ENCODE data around the gene CHRNA9.
A peak's percentile ranks its signal among the peaks of the same experiment; 100 is the strongest.

CHRNA9 gene

DNA sequence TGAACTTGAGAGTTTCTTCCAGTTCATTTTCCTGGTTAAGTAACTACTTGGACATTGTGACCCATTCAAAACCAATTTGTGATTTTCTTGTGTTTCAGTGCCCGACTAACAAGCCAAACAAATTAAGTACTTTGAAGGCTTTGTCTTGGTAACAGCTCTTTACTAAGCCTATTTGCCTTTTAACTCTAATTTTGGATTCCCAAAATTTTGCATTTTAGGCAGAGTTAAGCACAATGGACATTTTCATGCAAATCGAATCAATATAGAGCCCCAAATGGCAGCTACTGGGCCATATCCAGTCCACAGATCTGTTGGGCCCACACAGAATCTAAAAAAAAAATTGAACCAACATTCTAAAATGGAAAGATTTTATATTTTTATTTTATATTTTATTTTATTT is 31.4 kb upstream of the CHRNA9 start:
- DNase-seq (ENCODE audit: low spot score), result no peak
- in situ Hi-C loops (cut with MboI; ENCODE audit: low pct_unique_long_range_greater_than_20kb, low sequenced_read_pairs, unreplicated experiment), result loop anchor here (25.0 kb wide), 3 partner anchors 91 to 841 kb away; partner anchors contain the start of genes LIAS, RPL9 and UBE2K
- no peak for TF ChIP-seq CTCF (IDR thresholded peaks at IDR 0.05; ENCODE audit: extremely low read depth, insufficient read depth, missing control alignments)

GRCh38 chr4:40305328-40306170 is 29.6 kb upstream of the CHRNA9 start:
- in situ Hi-C loops (cut with MboI; ENCODE audit: low pct_unique_long_range_greater_than_20kb, low sequenced_read_pairs, unreplicated experiment), result loop anchor here (25.0 kb wide), 3 partner anchors 93 to 843 kb away; partner anchors contain the start of genes LIAS, RPL9 and UBE2K
- TF ChIP-seq CTCF (IDR thresholded peaks at IDR 0.05; ENCODE audit: extremely low read depth, insufficient read depth, missing control alignments), result peak; percentile 22
- DNase-seq (ENCODE audit: low spot score), result peak; percentile 39

DNA sequence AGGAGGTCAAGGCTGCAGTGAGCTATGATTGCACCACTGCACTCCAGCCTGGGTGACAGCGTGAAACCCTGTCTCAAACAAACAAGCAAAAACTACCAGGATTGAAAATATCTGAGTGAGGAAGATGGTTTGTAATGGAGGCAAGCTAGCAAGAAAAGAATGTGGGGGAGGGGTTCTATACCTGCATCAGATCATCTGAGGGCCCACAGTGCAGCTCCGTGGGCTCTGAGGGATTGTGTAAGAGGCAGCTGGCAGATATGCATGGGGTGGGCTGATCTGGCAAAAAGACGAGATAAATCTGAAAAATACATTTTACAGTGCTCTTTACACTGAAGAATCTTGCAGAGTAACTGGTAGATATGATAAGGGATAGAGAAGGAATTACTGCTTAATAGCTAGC is 28.9 kb upstream of the CHRNA9 start:
- DNase-seq (ENCODE audit: low spot score), result no peak
- in situ Hi-C loops (cut with MboI; ENCODE audit: low pct_unique_long_range_greater_than_20kb, low sequenced_read_pairs, unreplicated experiment), result loop anchor here (25.0 kb wide), 3 partner anchors 94 to 844 kb away; partner anchors contain the start of genes LIAS, RPL9 and UBE2K
- TF ChIP-seq CTCF (IDR thresholded peaks at IDR 0.05; ENCODE audit: extremely low read depth, insufficient read depth, missing control alignments), result no peak

GRCh38 chr4:40306976-40307375 is 28.2 kb upstream of the CHRNA9 start:
- in situ Hi-C loops (cut with MboI; ENCODE audit: low pct_unique_long_range_greater_than_20kb, low sequenced_read_pairs, unreplicated experiment), result loop anchor here (25.0 kb wide), 3 partner anchors 95 to 845 kb away; partner anchors contain the start of genes LIAS, RPL9 and UBE2K
- TF ChIP-seq CTCF (IDR thresholded peaks at IDR 0.05; ENCODE audit: extremely low read depth, insufficient read depth, missing control alignments), result no peak
- no peak for DNase-seq (ENCODE audit: low spot score)

- in situ Hi-C loops (cut with MboI; ENCODE audit: low pct_unique_long_range_greater_than_20kb, low sequenced_read_pairs, unreplicated experiment), result loop anchor here (25.0 kb wide), 3 partner anchors 96 to 846 kb away; partner anchors contain the start of genes LIAS, RPL9 and UBE2K
- DNase-seq (ENCODE audit: low spot score), result no peak
- TF ChIP-seq CTCF (IDR thresholded peaks at IDR 0.05; ENCODE audit: extremely low read depth, insufficient read depth, missing control alignments), result peak; percentile 36
Observed at GRCh38 chr4:40307627-40308497, 27.3 kb upstream of the CHRNA9 start.

- in situ Hi-C loops (cut with MboI; ENCODE audit: low pct_unique_long_range_greater_than_20kb, low sequenced_read_pairs, unreplicated experiment), result loop anchor here (25.0 kb wide), 3 partner anchors 96 to 846 kb away; partner anchors contain the start of genes LIAS, RPL9 and UBE2K
- no peak for TF ChIP-seq CTCF (IDR thresholded peaks at IDR 0.05; ENCODE audit: extremely low read depth, insufficient read depth, missing control alignments)
- DNase-seq (ENCODE audit: low spot score), result no peak
Observed at GRCh38 chr4:40308528-40309122, 26.5 kb upstream of the CHRNA9 start.

Measured in GM13977 (cell line).